IMR-90 (cell line): Measurements from ENCODE around the gene PCDHGC4.

Source experiments
- CTCF ChIP-seq: conservative IDR thresholded peaks from 2 replicates; pipeline ENCODE4 v1.5.1; 2012; ENCODE audit warnings: mild to moderate bottlenecking, low read depth, low read length, improper control_type of control experiment
- MAZ ChIP-seq: IDR thresholded peaks from 2 replicates; pipeline ENCODE4 v1.6.1; 2012; ENCODE audit warnings: low read depth, mild to moderate bottlenecking, low read length, improper control_type of control experiment, moderate library complexity, borderline replicate concordance
- POLR2A ChIP-seq: IDR thresholded peaks from 2 replicates; pipeline ENCODE4 v1.6.1; 2012; ENCODE audit warnings: mild to moderate bottlenecking, low read depth, low read length
- USF2 ChIP-seq: fragments of 150-350 bp; IDR thresholded peaks from 2 replicates; pipeline ENCODE4 v1.6.1; 2017; ENCODE audit warnings: mild to moderate bottlenecking, antibody characterized with exemption, low read length, low read depth

- TF ChIP-seq USF2 (no peak), CTCF (no peak), POLR2A (no peak), MAZ (no peak)
These were observed 26.2 kb downstream of the PCDHGC4 start for GRCh38 chr5:141510850-141511601.
